Activated naive CD4-positive, alpha-beta T cell treated with anti-CD3 and anti-CD28 coated beads, Interleukin-2, amount 50 U/mL, for 16 hours (primary cell): ENCODE data around the gene ARID5A.
"Not testable (repeated sequence)": the region's sequence is repeated elsewhere in the genome, so short reads cannot be mapped to it uniquely, and the experiment has no call there.

Experiments
- DNase-seq: peaks from one replicate; pipeline ENCODE4 v3.0.0-alpha.2; 2020

The ARID5A gene

DNA sequence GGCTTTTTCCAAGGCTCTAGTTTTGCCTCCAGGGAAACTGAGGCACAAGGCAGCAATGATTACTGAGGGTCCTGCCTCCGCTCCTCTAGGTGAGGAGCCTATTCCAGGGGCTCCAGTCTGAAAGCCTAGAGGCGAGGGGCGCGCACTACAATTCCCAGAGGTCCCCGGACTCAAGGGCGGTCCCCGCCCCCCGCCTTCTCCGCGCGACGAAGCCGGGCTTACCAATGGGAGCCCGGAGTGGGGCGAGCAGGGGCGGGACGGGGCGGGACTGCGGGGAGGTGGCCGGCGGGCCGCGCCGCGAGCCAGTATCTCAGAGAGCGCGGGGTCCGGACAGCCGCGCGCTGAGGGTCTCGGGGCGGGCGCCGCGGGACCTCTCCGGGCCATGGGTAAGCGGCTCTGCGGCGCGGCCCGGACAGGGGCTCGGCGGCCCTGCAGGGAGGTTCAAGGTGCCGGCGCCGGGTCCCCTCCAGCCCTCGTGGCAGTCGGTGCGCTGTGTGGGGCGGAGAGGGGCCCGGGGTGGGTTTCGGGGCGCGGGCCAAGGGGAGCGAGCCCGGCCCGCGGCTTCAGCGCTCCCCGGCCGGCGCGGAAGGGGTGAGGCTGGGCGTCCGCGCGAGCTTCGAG, at the start of gene ARID5A:
ARID5A (plus strand) TSS at position 308 of the 621 bp plus-strand sequence; CDS start at position 383, 75 bp downstream.
- peak; percentile 94 for DNase-seq

- no peak for DNase-seq
These were observed 47.3 kb upstream of the ARID5A start for GRCh38 chr2:96489261-96489660.

- DNase-seq: no peak
These were observed 46.9 kb upstream of the ARID5A start for GRCh38 chr2:96489663-96490062.

- DNase-seq: no peak
These were observed 44.6 kb upstream of the ARID5A start for GRCh38 chr2:96491860-96492497.

GRCh38 chr2:96493072-96493471, 43.5 kb upstream of the ARID5A start:
- DNase-seq: no peak

DNA sequence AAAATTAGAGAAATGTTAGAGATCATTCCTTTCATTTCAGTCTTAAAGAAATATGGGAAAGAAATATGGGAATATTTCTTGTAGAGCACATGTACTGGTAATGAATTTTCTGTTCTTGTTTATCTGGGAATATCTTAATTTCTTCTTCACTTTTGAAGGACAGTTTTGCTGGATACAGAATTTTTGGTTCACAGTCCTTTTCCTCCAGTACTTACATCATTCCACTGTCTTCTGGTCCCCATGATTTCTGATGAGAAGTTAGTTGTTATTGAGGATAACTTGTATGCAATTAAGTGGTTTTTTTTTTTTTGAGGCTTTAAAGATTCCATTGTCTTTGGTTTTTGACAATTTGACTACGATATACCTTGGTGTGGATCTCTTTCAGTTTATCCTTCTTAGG, 42.4 kb upstream of the ARID5A start:
- DNase-seq: no peak

- DNase-seq: no peak
These were observed 40.4 kb upstream of the ARID5A start for GRCh38 chr2:96495982-96496629.

GRCh38 chr2:96498021-96498431, 38.5 kb upstream of the ARID5A start:
- DNase-seq: no peak

- DNase-seq: not testable (repeated sequence)
These were observed 37.9 kb upstream of the ARID5A start for GRCh38 chr2:96498611-96499010.

- DNase-seq: no peak
These were observed 37.2 kb upstream of the ARID5A start for GRCh38 chr2:96499061-96499960.

DNA sequence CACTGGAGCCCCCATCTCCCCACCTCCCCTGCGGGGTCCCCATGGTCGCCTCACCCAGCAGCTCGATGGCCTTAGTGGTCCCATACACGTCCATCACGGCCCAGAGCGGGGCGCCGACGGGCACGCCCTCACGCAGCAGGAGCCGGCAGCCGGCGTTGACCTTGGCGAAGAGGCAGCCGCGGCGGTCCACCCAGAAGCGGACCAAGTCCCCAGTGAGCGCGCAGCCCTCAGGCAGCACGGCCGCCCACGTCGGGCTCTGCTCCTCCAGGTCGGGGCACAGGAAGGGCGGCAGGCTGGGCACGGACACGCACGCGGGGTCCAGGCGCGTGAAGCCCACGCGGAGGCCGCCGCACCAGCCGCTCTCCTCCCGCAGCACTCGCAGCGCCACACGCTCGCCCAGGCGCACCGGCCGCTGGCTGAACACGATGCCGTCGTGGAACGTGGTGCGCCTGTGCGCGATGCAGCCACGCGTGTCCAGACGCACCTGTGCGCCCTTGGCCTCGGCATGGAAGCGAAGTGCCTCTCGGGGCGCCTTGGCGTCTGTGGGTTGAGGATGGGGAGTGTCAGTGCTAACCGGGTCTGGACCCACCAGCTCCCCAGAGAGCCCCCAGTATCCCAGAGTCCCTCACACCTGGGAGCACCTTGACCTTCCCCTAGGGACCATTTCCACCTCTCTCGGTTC, 36.0 kb upstream of the ARID5A start:
- DNase-seq: no peak

- no peak for DNase-seq
These were observed 35.1 kb upstream of the ARID5A start for GRCh38 chr2:96501471-96501874.

- no peak for DNase-seq
These were observed 34.4 kb upstream of the ARID5A start for GRCh38 chr2:96501886-96502810.

GRCh38 chr2:96502891-96503636, 33.5 kb upstream of the ARID5A start:
- no peak for DNase-seq

DNA sequence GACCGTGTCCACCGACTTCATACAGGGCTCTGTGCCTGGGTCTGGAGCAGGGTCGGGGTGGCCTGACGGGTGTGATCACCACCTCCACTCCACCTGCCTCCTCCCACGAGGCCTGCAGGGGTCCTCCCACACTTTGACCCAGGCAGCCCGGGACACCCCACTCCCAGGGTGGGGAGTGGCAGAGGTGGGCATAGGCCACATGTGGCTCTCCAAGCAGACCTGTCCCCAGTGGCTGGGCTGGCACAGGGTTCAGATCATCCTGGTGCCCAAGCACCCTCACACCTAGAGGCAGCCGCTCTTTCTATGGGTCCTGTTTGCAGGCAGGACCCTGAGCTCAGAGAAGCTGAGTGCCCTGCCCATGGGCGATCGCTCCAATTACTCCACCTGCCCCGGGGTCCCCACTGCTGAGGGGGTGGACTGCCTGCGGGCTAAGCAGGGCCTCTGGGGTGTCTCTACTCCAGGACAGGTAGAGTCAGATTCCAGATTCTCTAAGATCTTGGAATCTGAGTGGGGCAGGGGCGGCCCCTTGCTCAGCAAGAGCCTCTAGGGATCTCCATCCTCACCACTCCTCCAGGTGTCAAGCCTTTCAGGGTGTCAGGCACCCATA, 32.8 kb upstream of the ARID5A start:
- no peak for DNase-seq

GRCh38 chr2:96505231-96505889, 31.2 kb upstream of the ARID5A start, which contains the start of gene NEURL3:
TSS of gene NEURL3 (minus strand) at chr2:96505357. CDS start at chr2:96505286, 71 bp downstream.
- no peak for DNase-seq

- no peak for DNase-seq
These were observed 30.3 kb upstream of the ARID5A start for GRCh38 chr2:96506016-96506906.

GRCh38 chr2:96506907-96507240, 29.7 kb upstream of the ARID5A start:
- DNase-seq: no peak
